Measurements from ENCODE around the gene MRPL34. TPM values are rescaled to one million over a fixed set of nuclear protein-coding genes. Genes with fewer than 3 reads are reported as not detected.

MRPL34 gene
- total and polyA plus RNA-seq, 9 of the 15 experiments (the other 6 are each of a cell fraction or from before 2014, with no cell fraction given) = 11.5 to 256 (median 72.5) TPM

DNA sequence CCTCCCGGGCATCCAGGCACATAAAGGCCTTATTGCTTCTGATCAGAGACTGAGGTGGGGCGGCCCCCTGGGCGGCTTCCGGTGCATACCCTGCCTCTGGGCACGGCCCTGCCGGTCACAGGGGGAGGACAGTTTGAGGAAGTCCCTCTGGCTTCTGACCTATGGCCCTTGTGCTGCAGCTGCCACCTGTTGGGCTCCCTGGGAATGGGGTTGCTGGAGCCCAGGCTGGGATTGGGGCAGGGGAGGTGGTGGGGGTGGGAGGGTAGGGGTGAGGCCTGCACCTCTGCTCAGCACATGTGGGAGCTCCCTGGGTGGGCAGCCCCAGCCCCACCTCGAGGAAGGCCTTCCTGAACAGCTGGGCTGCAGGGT, 18.3 kb downstream of the MRPL34 start (continued):
- TF ChIP-seq NR2C2 (CRISPR knock-in tag; IDR thresholded peaks at IDR 0.05) (no peak), NR2C2 (tag; IDR thresholded peaks at IDR 0.05) (peak; percentile 51; the same call in 1 of the 2 replicates), CHCHD3 (CRISPR knock-in tag; IDR thresholded peaks at IDR 0.05) (no peak), ARNT (IDR thresholded peaks at IDR 0.05) (no peak), GABPB1 (CRISPR knock-in tag; IDR thresholded peaks at IDR 0.05) (no peak), SPI1 (IDR thresholded peaks at IDR 0.05; ENCODE audit: borderline replicate concordance, low read depth, low read length) (peak; percentile 66; the same call in 1 of the 2 replicates), ZNF324 (CRISPR knock-in tag; IDR thresholded peaks at IDR 0.05) (no peak), CTCFL (IDR thresholded peaks at IDR 0.05; ENCODE audit: borderline replicate concordance, insufficient read depth, low read depth, low read length, poor library complexity, severe bottlenecking) (peak; percentile 52), NR2C1 (IDR thresholded peaks at IDR 0.05) (no peak), NR2C1 (tag; IDR thresholded peaks at IDR 0.05) (peak; percentile 45; the same call in 1 of the 2 replicates), CTBP1 (IDR thresholded peaks at IDR 0.05; ENCODE audit: borderline replicate concordance) (no peak), ZNF12 (CRISPR knock-in tag; IDR thresholded peaks at IDR 0.05) (no peak), FOXP4 (CRISPR knock-in tag; IDR thresholded peaks at IDR 0.05; ENCODE audit: borderline replicate concordance) (no peak), RB1 (IDR thresholded peaks at IDR 0.05; ENCODE audit: low read depth) (no peak)
- TF ChIP-seq, protein P1, sequence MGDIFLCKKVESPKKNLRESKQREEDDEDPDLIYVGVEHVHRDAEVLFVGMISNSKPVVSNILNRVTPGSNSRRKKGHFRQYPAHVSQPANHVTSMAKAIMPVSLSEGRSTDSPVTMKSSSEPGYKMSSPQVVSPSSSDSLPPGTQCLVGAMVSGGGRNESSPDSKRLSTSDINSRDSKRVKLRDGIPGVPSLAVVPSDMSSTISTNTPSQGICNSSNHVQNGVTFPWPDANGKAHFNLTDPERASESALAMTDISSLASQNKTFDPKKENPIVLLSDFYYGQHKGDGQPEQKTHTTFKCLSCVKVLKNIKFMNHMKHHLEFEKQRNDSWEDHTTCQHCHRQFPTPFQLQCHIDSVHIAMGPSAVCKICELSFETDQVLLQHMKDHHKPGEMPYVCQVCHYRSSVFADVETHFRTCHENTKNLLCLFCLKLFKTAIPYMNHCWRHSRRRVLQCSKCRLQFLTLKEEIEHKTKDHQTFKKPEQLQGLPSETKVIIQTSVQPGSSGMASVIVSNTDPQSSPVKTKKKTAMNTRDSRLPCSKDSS (IDR thresholded peaks at IDR 0.05; ENCODE audit: low read depth, partially characterized antibody) = no peak

Data from K562 (cell line).